GM18520 (cell line): ENCODE results near the gene ZNF624.
A peak's percentile ranks its signal among the peaks of the same experiment; 100 is the strongest.
"Not testable (repeated sequence)": the region's sequence is repeated elsewhere in the genome, so short reads cannot be mapped to it uniquely, and the experiment has no call there.

Source experiments
- ATAC-seq: cut with Tn5 transposase; IDR thresholded peaks from one replicate; pipeline ENCODE4 v1.9.1; 2021; ENCODE audit not compliant: unreplicated experiment

ZNF624 gene

GRCh38 chr17:16653367-16654041, at the start of gene ZNF624:
Gene ZNF624, minus strand, starts transcription at chr17:16653850.
- ATAC-seq: peak; percentile 84

GRCh38 chr17:16697603-16698002, 44.0 kb upstream of the ZNF624 start:
- not testable (repeated sequence) for ATAC-seq

GRCh38 chr17:16690447-16690846, 36.8 kb upstream of the ZNF624 start:
- ATAC-seq: not testable (repeated sequence)

GRCh38 chr17:16689731-16690281, 36.2 kb upstream of the ZNF624 start, which contains the start of gene CCDC144A:
Gene CCDC144A, plus strand, starts transcription at chr17:16690241. Its CDS starts 160 bp downstream, at chr17:16690401.
- not testable (repeated sequence) for ATAC-seq

GRCh38 chr17:16687151-16687550, 33.5 kb upstream of the ZNF624 start:
- not testable (repeated sequence) for ATAC-seq

GRCh38 chr17:16686019-16686418, 32.4 kb upstream of the ZNF624 start:
- not testable (repeated sequence) for ATAC-seq

GRCh38 chr17:16683290-16684138, 29.9 kb upstream of the ZNF624 start:
- ATAC-seq: not testable (repeated sequence)

- ATAC-seq: no peak
These were observed 23.1 kb upstream of the ZNF624 start for GRCh38 chr17:16676676-16677268.

GRCh38 chr17:16666907-16667636, 13.4 kb upstream of the ZNF624 start:
- ATAC-seq: not testable (repeated sequence)

- not testable (repeated sequence) for ATAC-seq
These were observed 12.9 kb upstream of the ZNF624 start for GRCh38 chr17:16666553-16666906.

- no peak for ATAC-seq
These were observed 9.3 kb upstream of the ZNF624 start for GRCh38 chr17:16662936-16663335.

- no peak for ATAC-seq
These were observed 7.6 kb upstream of the ZNF624 start for GRCh38 chr17:16661217-16661616.

GRCh38 chr17:16652847-16653366, 743 bp downstream of the ZNF624 start:
- no peak for ATAC-seq

GRCh38 chr17:16652252-16652651, 1.4 kb downstream of the ZNF624 start:
- ATAC-seq: no peak

GRCh38 chr17:16649585-16649984, 4.1 kb downstream of the ZNF624 start:
- ATAC-seq: no peak

GRCh38 chr17:16639438-16639837, 14.2 kb downstream of the ZNF624 start:
- no peak for ATAC-seq

GRCh38 chr17:16623282-16623681, 30.4 kb downstream of the ZNF624 start:
- ATAC-seq: no peak

- no peak for ATAC-seq
These were observed 30.9 kb downstream of the ZNF624 start for GRCh38 chr17:16622540-16623277.

GRCh38 chr17:16617481-16618060, 36.1 kb downstream of the ZNF624 start:
- no peak for ATAC-seq
